H9 (cell line): Measurements from ENCODE around the gene HSPA9. TPM values are rescaled to one million over a fixed set of nuclear protein-coding genes. Genes with fewer than 3 reads are reported as not detected.

ENCODE experiments used
- DNase-seq: peaks from one replicate; pipeline ENCODE4 v3.0.0-alpha.2; 2017
- H2AFZ ChIP-seq: one replicate; pipeline ENCODE4 v1.6.1; 2013; ENCODE audit warnings: mild to moderate bottlenecking, low read length, control low read depth, moderate library complexity
- H2AK5ac ChIP-seq: 2 replicates; pipeline ENCODE4 v1.6.1; 2013; ENCODE audit warnings: low read length, control low read depth, mixed read lengths; ENCODE audit not compliant: insufficient read length
- H2BK120ac ChIP-seq: one replicate; pipeline ENCODE4 v1.6.1; 2013; ENCODE audit warnings: low read depth, mild to moderate bottlenecking, low read length, control low read depth, inconsistent platforms; ENCODE audit not compliant: poor library complexity, severe bottlenecking
- H2BK12ac ChIP-seq: 2 replicates; pipeline ENCODE4 v1.6.1; 2013; ENCODE audit warnings: low read length, control low read depth, mixed read lengths, low read depth; ENCODE audit not compliant: insufficient read length
- H2BK15ac ChIP-seq: 2 replicates; pipeline ENCODE4 v1.6.1; 2013; ENCODE audit warnings: low read depth, low read length, control low read depth
- H2BK20ac ChIP-seq: one replicate; pipeline ENCODE4 v1.6.1; 2013; ENCODE audit warnings: low read depth, mild to moderate bottlenecking, low read length, control low read depth, inconsistent platforms; ENCODE audit not compliant: poor library complexity, severe bottlenecking
- H2BK5ac ChIP-seq: 2 replicates; pipeline ENCODE4 v1.6.1; 2013; ENCODE audit warnings: low read length, control low read depth, mixed read lengths; ENCODE audit not compliant: insufficient read length
- H3K14ac ChIP-seq: 2 replicates; pipeline ENCODE4 v1.6.1; 2013; ENCODE audit warnings: low read length, control low read depth; ENCODE audit not compliant: insufficient read depth
- H3K18ac ChIP-seq: 2 replicates; pipeline ENCODE4 v1.6.1; 2013; ENCODE audit warnings: low read depth, mild to moderate bottlenecking, mixed read lengths, low read length, control low read depth; ENCODE audit not compliant: insufficient read length
- H3K23ac ChIP-seq: 2 replicates; pipeline ENCODE4 v1.6.1; 2013; ENCODE audit warnings: low read length, control low read depth, mixed read lengths, low read depth; ENCODE audit not compliant: insufficient read length
- H3K23me2 ChIP-seq: 2 replicates; pipeline ENCODE4 v1.6.1; 2013; ENCODE audit warnings: low read depth, mild to moderate bottlenecking, mixed read lengths, low read length, control low read depth; ENCODE audit not compliant: insufficient read length, poor library complexity, severe bottlenecking
- H3K27ac ChIP-seq: 2 replicates; pipeline ENCODE4 v1.5.1; 2013; ENCODE audit warnings: low read length, control low read depth, mixed read lengths, low read depth; ENCODE audit not compliant: insufficient read length
- H3K27me3 ChIP-seq: 2 replicates; pipeline ENCODE4 v1.6.1; 2013; ENCODE audit warnings: low read length, control low read depth, inconsistent platforms; ENCODE audit not compliant: insufficient read depth
- H3K4ac ChIP-seq: 2 replicates; pipeline ENCODE4 v1.6.1; 2013; ENCODE audit warnings: low read depth, mild to moderate bottlenecking, control low read depth, inconsistent platforms, low read length, moderate library complexity
- H3K4me1 ChIP-seq: 2 replicates; pipeline ENCODE4 v1.6.1; 2013; ENCODE audit warnings: low read length, control low read depth, inconsistent platforms; ENCODE audit not compliant: insufficient read depth
- H3K4me2 ChIP-seq: 2 replicates; pipeline ENCODE4 v1.6.1; 2013; ENCODE audit warnings: low read length, control low read depth, mixed read lengths; ENCODE audit not compliant: insufficient read length, insufficient read depth
- H3K56ac ChIP-seq: 2 replicates; pipeline ENCODE4 v1.6.1; 2013; ENCODE audit warnings: low read depth, mild to moderate bottlenecking, mixed read lengths, low read length, control low read depth; ENCODE audit not compliant: insufficient read length
- H3K79me1 ChIP-seq: 2 replicates; pipeline ENCODE4 v1.6.1; 2013; ENCODE audit warnings: low read depth, mild to moderate bottlenecking, moderate library complexity, low read length, control low read depth, inconsistent platforms; ENCODE audit not compliant: insufficient read depth, poor library complexity, severe bottlenecking
- H3K79me2 ChIP-seq: 2 replicates; pipeline ENCODE4 v1.6.1; 2013; ENCODE audit warnings: low read length, control low read depth, inconsistent platforms; ENCODE audit not compliant: insufficient read depth
- H3K9ac ChIP-seq: 2 replicates; pipeline ENCODE4 v1.6.1; 2013; ENCODE audit warnings: low read length, control low read depth, mixed read lengths; ENCODE audit not compliant: insufficient read length; ENCODE audit errors: extremely low read depth
- H3K9me3 ChIP-seq: one replicate; pipeline ENCODE4 v1.6.1; 2013; ENCODE audit warnings: low read depth, low read length, inconsistent platforms; ENCODE audit not compliant: control insufficient read depth
- H3T11ph ChIP-seq: one replicate; pipeline ENCODE4 v1.6.1; 2013; ENCODE audit warnings: mild to moderate bottlenecking, low read length, control low read depth, inconsistent platforms
- H4K20me1 ChIP-seq: one replicate; pipeline ENCODE4 v1.6.1; 2013; ENCODE audit not compliant: control insufficient read depth, insufficient read length, insufficient read depth
- H4K5ac ChIP-seq: 2 replicates; pipeline ENCODE4 v1.6.1; 2013; ENCODE audit warnings: low read depth, mild to moderate bottlenecking, mixed read lengths, low read length, control low read depth; ENCODE audit not compliant: insufficient read length
- H4K8ac ChIP-seq: replicated peaks from 2 replicates; pipeline ENCODE4 v1.6.1; 2013; ENCODE audit warnings: low read length, control low read depth, mixed read lengths, low read depth; ENCODE audit not compliant: insufficient read length
- H4K91ac ChIP-seq: 2 replicates; pipeline ENCODE4 v1.6.1; 2013; ENCODE audit warnings: low read depth, mild to moderate bottlenecking, moderate library complexity, mixed read lengths, low read length, control low read depth; ENCODE audit not compliant: insufficient read length
- H3K27ac Mint-ChIP-seq, 3 experiments: 2 replicates in 2 of 3; 3 replicates in 1 of 3; pipeline ENCODE4 v1.8.0; 2020 to 2021; ENCODE audit warnings: mixed read lengths in 3 of 3, mild to moderate bottlenecking in 1 of 3, moderate library complexity in 1 of 3
- H3K27me3 Mint-ChIP-seq: 2 replicates; pipeline ENCODE4 v1.8.0; 2021; ENCODE audit warnings: low read depth, mild to moderate bottlenecking, moderate library complexity, mixed read lengths
- H3K36me3 Mint-ChIP-seq, 3 experiments: 2 replicates in 2 of 3; 3 replicates in 1 of 3; pipeline ENCODE4 v1.8.0; 2020 to 2021; ENCODE audit warnings: low read depth in 3 of 3, mixed read lengths in 3 of 3; ENCODE audit not compliant: insufficient read depth in 1 of 3
- H3K4me1 Mint-ChIP-seq, 2 experiments: 2 replicates each; pipeline ENCODE4 v1.8.0; 2020; ENCODE audit warnings: mixed read lengths in 2 of 2
- H3K4me3 Mint-ChIP-seq, 2 experiments: 2 replicates in 1 of 2; 3 replicates in 1 of 2; pipeline ENCODE4 v1.8.0; 2020 to 2021; ENCODE audit warnings: mild to moderate bottlenecking in 2 of 2, mixed read lengths in 2 of 2, moderate library complexity in 1 of 2
- H3K9me3 Mint-ChIP-seq, 2 experiments: 2 replicates in 1 of 2; 3 replicates in 1 of 2; pipeline ENCODE4 v1.8.0; 2020; ENCODE audit warnings: mild to moderate bottlenecking in 2 of 2, mixed read lengths in 2 of 2, moderate library complexity in 1 of 2
- CTCF ChIP-seq: fragments of 200-600 bp; sonication (generic); conservative IDR thresholded peaks from 3 replicates; pipeline ENCODE4 v1.8.0; 2021; ENCODE audit warnings: antibody characterized with exemption, mild to moderate bottlenecking
- WGBS: extraction: QIAGEN DNeasy Blood & Tissue Kit; methylation state at CpG from one replicate; pipeline ENCODE4 v1.1.7; 2013; ENCODE audit warnings: missing lambda C conversion rate, low lambda C conversion rate, mixed read lengths; ENCODE audit not compliant: insufficient read length; ENCODE audit errors: extremely low coverage; 5-methylcytosine and 5-hydroxymethylcytosine counted together
- total RNA-seq: library from RNA; stranded (reverse); gene quantifications from 2 replicates; pipeline ENCODE4 v1.2.1, GENCODE V29; 2021

HSPA9 gene
- total RNA-seq, 1 experiment from 2014 or later = 397 TPM

DNA sequence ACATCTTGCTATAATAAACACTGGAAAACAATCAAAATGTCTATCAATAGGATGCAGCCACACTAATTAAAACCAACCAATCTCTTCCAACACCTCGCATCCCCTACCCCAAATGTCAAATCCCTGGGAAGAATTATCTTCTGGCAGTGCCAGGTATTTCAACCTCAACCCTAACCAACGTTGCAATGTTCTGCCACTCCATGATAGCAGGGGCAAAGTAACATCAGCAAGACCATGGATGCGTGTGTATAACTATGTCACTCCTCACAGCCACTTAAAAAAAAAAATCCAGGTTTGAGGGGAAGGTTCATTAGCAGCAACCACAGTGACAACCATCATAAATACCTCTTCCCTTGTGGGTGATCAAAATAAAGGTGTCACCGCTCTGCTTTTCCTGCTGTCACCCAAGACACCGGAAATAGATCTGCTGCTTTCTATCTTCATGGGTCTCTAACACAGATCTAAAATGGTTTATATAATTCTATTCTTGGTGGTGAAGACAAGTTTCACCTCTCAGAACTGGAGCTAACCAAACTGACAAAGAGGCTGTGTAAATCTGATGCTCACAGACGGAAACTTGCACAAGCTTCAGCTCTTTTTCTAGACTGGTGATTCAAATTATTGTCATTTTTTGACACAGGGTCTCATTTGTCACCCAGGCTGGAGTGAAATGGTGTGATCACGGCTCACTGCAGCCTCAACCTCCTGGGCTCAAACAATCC lies 9.9 kb downstream of the HSPA9 start:
- no peak overlapping the region for H3K4me2 ChIP-seq
- no peak overlapping the region for H4K8ac ChIP-seq
- no peak overlapping the region for H2BK12ac ChIP-seq
- no peak overlapping the region for H3T11ph ChIP-seq
- no peak overlapping the region for H3K4ac ChIP-seq
- H3K4me1 ChIP-seq = no peaks in the 10 kb centered on the region
- no peak overlapping the region for H2BK15ac ChIP-seq
- DNase-seq = peak; percentile 5
- peaks cover 67 to 91% (median 88%) of the 10 kb centered on the region in 3 experiments for H3K36me3 Mint-ChIP-seq
- no peak overlapping the region for H3K23ac ChIP-seq
- no peak overlapping the region for H2BK5ac ChIP-seq
- H4K91ac ChIP-seq = no peak overlapping the region
- no peak overlapping the region for H3K4me3 Mint-ChIP-seq
- H3K18ac ChIP-seq = no peak overlapping the region
- H2AFZ ChIP-seq = no peak overlapping the region
- no peak for TF ChIP-seq CTCF
- no peak overlapping the region for H2BK20ac ChIP-seq
- H3K9ac ChIP-seq = no peak overlapping the region
- no peak overlapping the region for H2AK5ac ChIP-seq
- peaks cover 5% of the 10 kb centered on the region for H3K79me1 ChIP-seq
- H4K5ac ChIP-seq = no peak overlapping the region
- H3K27ac Mint-ChIP-seq = no peak overlapping the region
- H3K79me2 ChIP-seq = peaks cover 9% of the 10 kb centered on the region; the same call in 1 of the 2 replicates
- H3K23me2 ChIP-seq = no peaks in the 10 kb centered on the region
- H3K9me3 Mint-ChIP-seq = no peaks in the 10 kb centered on the region
- H3K27me3 Mint-ChIP-seq = no peaks in the 10 kb centered on the region
- no peaks in the 10 kb centered on the region for H3K9me3 ChIP-seq
- no peak overlapping the region for H3K27ac ChIP-seq
- no peaks in the 10 kb centered on the region for H4K20me1 ChIP-seq
- WGBS = 100% methylated on average over 1 of the region's 7 CpGs
- H3K4me1 Mint-ChIP-seq = no peaks in the 10 kb centered on the region
- no peak overlapping the region for H2BK120ac ChIP-seq
- H3K14ac ChIP-seq = no peak overlapping the region
- no peaks in the 10 kb centered on the region for H3K27me3 ChIP-seq
- no peak overlapping the region for H3K56ac ChIP-seq
